Ishikawa (cell line): Measurements from ENCODE around the gene PRLH.

Source experiments
- EGR1 ChIP-seq: IDR thresholded peaks from 2 replicates; pipeline ENCODE4 v1.6.1; 2012
- EP300 ChIP-seq: IDR thresholded peaks from 2 replicates; pipeline ENCODE4 v1.6.1; 2012; ENCODE audit warnings: borderline replicate concordance
- FOXM1 ChIP-seq: IDR thresholded peaks from 2 replicates; pipeline ENCODE4 v1.6.1; 2012; ENCODE audit warnings: low read depth, borderline replicate concordance
- NFIC ChIP-seq: IDR thresholded peaks from 2 replicates; pipeline ENCODE4 v1.6.1; 2012
- RAD21 ChIP-seq: IDR thresholded peaks from 2 replicates; pipeline ENCODE4 v1.6.1; 2012; ENCODE audit warnings: low read depth
- TAF1 ChIP-seq: IDR thresholded peaks from 2 replicates; pipeline ENCODE4 v1.6.1; 2012; ENCODE audit warnings: low read depth, mild to moderate bottlenecking
- TEAD4 ChIP-seq: IDR thresholded peaks from 2 replicates; pipeline ENCODE4 v1.6.1; 2012
- USF1 ChIP-seq: IDR thresholded peaks from 2 replicates; pipeline ENCODE4 v1.6.1; 2012
- YY1 ChIP-seq: IDR thresholded peaks from 2 replicates; pipeline ENCODE4 v1.6.1; 2012; ENCODE audit warnings: low read depth
- TF ChIP-seq, protein P1 (sequence below): IDR thresholded peaks from 2 replicates; pipeline ENCODE4 v1.6.1; 2012
- TF ChIP-seq, protein P2 (sequence below): IDR thresholded peaks from 2 replicates; pipeline ENCODE4 v1.6.1; 2012; ENCODE audit warnings: low read depth, mild to moderate bottlenecking

DNA sequence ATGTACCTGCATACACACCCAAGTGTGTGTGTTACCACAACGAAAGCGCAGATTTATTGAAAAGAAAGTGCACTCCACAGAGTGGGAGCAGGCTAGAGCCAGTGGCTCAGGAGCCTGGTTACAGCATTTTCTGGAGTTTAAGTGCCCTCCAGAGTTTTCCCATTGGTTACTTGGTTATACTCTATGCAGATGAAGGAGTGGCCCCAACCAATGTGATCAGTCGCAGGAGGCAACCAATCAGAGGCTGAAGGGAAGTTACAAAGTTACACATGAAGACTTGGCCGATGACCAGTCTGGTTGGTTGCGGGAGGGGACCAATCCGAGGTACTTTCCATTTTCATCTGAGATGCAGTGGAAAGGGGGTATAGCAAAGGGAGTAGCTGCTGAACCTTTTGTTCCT is 13.5 kb upstream of the PRLH start:
- TF ChIP-seq EGR1 (no peak), YY1 (no peak), EP300 (no peak), TAF1 (no peak), RAD21 (no peak), FOXM1 (no peak), USF1 (no peak), TEAD4 (no peak), NFIC (no peak)
- TF ChIP-seq, protein P1, sequence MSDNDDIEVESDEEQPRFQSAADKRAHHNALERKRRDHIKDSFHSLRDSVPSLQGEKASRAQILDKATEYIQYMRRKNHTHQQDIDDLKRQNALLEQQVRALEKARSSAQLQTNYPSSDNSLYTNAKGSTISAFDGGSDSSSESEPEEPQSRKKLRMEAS = no peak
- TF ChIP-seq, protein P2, sequence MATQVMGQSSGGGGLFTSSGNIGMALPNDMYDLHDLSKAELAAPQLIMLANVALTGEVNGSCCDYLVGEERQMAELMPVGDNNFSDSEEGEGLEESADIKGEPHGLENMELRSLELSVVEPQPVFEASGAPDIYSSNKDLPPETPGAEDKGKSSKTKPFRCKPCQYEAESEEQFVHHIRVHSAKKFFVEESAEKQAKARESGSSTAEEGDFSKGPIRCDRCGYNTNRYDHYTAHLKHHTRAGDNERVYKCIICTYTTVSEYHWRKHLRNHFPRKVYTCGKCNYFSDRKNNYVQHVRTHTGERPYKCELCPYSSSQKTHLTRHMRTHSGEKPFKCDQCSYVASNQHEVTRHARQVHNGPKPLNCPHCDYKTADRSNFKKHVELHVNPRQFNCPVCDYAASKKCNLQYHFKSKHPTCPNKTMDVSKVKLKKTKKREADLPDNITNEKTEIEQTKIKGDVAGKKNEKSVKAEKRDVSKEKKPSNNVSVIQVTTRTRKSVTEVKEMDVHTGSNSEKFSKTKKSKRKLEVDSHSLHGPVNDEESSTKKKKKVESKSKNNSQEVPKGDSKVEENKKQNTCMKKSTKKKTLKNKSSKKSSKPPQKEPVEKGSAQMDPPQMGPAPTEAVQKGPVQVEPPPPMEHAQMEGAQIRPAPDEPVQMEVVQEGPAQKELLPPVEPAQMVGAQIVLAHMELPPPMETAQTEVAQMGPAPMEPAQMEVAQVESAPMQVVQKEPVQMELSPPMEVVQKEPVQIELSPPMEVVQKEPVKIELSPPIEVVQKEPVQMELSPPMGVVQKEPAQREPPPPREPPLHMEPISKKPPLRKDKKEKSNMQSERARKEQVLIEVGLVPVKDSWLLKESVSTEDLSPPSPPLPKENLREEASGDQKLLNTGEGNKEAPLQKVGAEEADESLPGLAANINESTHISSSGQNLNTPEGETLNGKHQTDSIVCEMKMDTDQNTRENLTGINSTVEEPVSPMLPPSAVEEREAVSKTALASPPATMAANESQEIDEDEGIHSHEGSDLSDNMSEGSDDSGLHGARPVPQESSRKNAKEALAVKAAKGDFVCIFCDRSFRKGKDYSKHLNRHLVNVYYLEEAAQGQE = no peak
